Thyroid gland (tissue), 4 donors: Measurements from ENCODE around the gene GPR153.

Source experiments
- CTCF ChIP-seq, 6 experiments: fragments of 200-600 bp in 3 of 6; fragments of 450-650 bp in 3 of 6; sonication (generic) in 3 of 6; IDR thresholded peaks; one replicate each; pipeline ENCODE4 v1.5.1; 2016 to 2019; ENCODE audit warnings: antibody characterized with exemption in 6 of 6, mild to moderate bottlenecking in 2 of 6, inconsistent platforms in 1 of 6, moderate library complexity in 1 of 6
- POLR2A ChIP-seq, 2 donors: fragments of 450-650 bp; IDR thresholded peaks; one replicate each; pipeline ENCODE4 v1.6.1; 2017; ENCODE audit warnings: antibody characterized with exemption in 2 of 2, mild to moderate bottlenecking in 2 of 2, moderate library complexity in 1 of 2

- TF ChIP-seq POLR2A (IDR thresholded peaks at IDR 0.05) (no peak), CTCF (IDR thresholded peaks at IDR 0.05) (no peak)
Observed at GRCh38 chr1:6243993-6244392, 16.9 kb downstream of the GPR153 start, which contains the start of gene HES3.
